ENCODE results near the gene TRPM7.

DNA sequence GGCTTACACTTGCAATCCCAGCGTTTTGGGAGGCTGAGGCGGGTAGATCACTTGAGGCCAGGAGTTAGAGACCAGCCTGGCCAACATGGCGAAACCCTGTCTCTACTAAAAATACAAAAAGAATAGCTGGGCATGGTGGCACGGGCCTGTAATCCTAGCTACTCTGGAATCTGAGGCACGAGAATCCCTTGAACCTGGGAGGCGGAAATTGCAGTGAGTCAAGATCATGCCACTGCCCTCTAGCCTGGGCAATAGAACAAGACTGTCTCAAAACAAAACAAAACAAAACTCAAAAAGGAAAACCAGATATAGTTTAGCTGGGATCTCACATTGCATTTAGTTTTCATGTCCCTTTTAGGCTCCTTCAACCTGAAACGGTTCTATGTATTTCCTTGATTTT, 137.3 kb downstream of the TRPM7 start:
- TF ChIP-seq, protein P1, sequence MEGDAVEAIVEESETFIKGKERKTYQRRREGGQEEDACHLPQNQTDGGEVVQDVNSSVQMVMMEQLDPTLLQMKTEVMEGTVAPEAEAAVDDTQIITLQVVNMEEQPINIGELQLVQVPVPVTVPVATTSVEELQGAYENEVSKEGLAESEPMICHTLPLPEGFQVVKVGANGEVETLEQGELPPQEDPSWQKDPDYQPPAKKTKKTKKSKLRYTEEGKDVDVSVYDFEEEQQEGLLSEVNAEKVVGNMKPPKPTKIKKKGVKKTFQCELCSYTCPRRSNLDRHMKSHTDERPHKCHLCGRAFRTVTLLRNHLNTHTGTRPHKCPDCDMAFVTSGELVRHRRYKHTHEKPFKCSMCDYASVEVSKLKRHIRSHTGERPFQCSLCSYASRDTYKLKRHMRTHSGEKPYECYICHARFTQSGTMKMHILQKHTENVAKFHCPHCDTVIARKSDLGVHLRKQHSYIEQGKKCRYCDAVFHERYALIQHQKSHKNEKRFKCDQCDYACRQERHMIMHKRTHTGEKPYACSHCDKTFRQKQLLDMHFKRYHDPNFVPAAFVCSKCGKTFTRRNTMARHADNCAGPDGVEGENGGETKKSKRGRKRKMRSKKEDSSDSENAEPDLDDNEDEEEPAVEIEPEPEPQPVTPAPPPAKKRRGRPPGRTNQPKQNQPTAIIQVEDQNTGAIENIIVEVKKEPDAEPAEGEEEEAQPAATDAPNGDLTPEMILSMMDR (IDR thresholded peaks at IDR 0.05), result no peak
- TF ChIP-seq POLR2A (IDR thresholded peaks at IDR 0.05), result no peak
